Natural killer cell (primary cell): ENCODE measurements around the gene CLUH. TPM values are rescaled to one million over a fixed set of nuclear protein-coding genes. Genes with fewer than 3 reads are reported as not detected.

Experiments used
- ATAC-seq, 3 donors: fragments of 150-1000 bp in 2 of 3; fragments of 200-7000 bp in 1 of 3; cut with Tn5 transposase; 1 replicate in 1 of 3; 2 replicates in 2 of 3; pipeline ENCODE4 v1.10.0; 2021; ENCODE audit warnings: mild to moderate bottlenecking in 2 of 3, moderate library complexity in 2 of 3
- DNase-seq, 2 donors: peaks; one replicate each; pipeline versions ENCODE4 v3.0.0 to v3.0.0-alpha.2; 2013 to 2021; ENCODE audit warnings: mixed read lengths in 1 of 2
- H3K27ac ChIP-seq: one replicate; pipeline ENCODE4 v1.5.1; 2013; ENCODE audit warnings: mild to moderate bottlenecking, low read length
- H3K27me3 ChIP-seq: one replicate; pipeline ENCODE4 v1.6.1; 2013; ENCODE audit warnings: low read length; ENCODE audit not compliant: control insufficient read depth, insufficient read depth
- H3K36me3 ChIP-seq: one replicate; pipeline ENCODE4 v1.6.1; 2013; ENCODE audit warnings: low read length; ENCODE audit not compliant: control insufficient read depth, insufficient read depth
- H3K4me1 ChIP-seq: one replicate; pipeline ENCODE4 v1.6.1; 2013; ENCODE audit warnings: low read length; ENCODE audit not compliant: control insufficient read depth, insufficient read depth
- H3K4me3 ChIP-seq: one replicate; pipeline ENCODE4 v1.5.1; 2013; ENCODE audit warnings: low read length
- H3K9me3 ChIP-seq: one replicate; pipeline ENCODE4 v1.6.1; 2013; ENCODE audit warnings: low read length; ENCODE audit not compliant: control insufficient read depth, insufficient read depth
- H3K27ac Mint-ChIP-seq, 2 donors: one replicate each; pipeline ENCODE4 v1.8.0; 2022; ENCODE audit warnings: mild to moderate bottlenecking in 2 of 2, mixed read lengths in 2 of 2, moderate library complexity in 1 of 2
- H3K27me3 Mint-ChIP-seq, 2 donors: one replicate each; pipeline ENCODE4 v1.8.0; 2022; ENCODE audit warnings: low read depth in 2 of 2, mixed read lengths in 2 of 2
- H3K36me3 Mint-ChIP-seq: one replicate; pipeline ENCODE4 v1.8.0; 2022; ENCODE audit warnings: mixed read lengths
- H3K4me1 Mint-ChIP-seq, 2 donors: one replicate each; pipeline ENCODE4 v1.8.0; 2022; ENCODE audit warnings: mixed read lengths in 2 of 2
- H3K4me3 Mint-ChIP-seq: one replicate; pipeline ENCODE4 v1.8.0; 2022; ENCODE audit warnings: mild to moderate bottlenecking, moderate library complexity, mixed read lengths
- H3K9me3 Mint-ChIP-seq, 2 donors: one replicate each; pipeline ENCODE4 v1.8.0; 2022; ENCODE audit warnings: mixed read lengths in 2 of 2
- CTCF ChIP-seq: fragments of 200-600 bp; IDR thresholded peaks from one replicate; pipeline ENCODE4 v1.8.0; 2022; ENCODE audit warnings: antibody characterized with exemption
- WGBS: methylation state at CpG from one replicate; pipeline ENCODE4 v1.1.7; 2013; ENCODE audit warnings: missing lambda C conversion rate; ENCODE audit not compliant: insufficient coverage; 5-methylcytosine and 5-hydroxymethylcytosine counted together
- intact Hi-C: fragments of 100-400 bp; cut with micrococcal nuclease; formaldehyde crosslinking; loops from one replicate; pipeline ENCODE4 v1.14.2; 2022
- total RNA-seq, 4 donors: library from RNA; stranded (reverse); fragments of 120-200 nt in 1 of 4; gene quantifications; one replicate each; pipeline versions ENCODE4 v1.2.3 to v1.2.4, GENCODE V29; 2013 to 2022

Gene CLUH
- total RNA-seq, 3 donors from 2014 or later (not counting 1 experiment from before 2014, with no cell fraction given) = 34.6 to 43.5 (median 42.1) TPM

DNA sequence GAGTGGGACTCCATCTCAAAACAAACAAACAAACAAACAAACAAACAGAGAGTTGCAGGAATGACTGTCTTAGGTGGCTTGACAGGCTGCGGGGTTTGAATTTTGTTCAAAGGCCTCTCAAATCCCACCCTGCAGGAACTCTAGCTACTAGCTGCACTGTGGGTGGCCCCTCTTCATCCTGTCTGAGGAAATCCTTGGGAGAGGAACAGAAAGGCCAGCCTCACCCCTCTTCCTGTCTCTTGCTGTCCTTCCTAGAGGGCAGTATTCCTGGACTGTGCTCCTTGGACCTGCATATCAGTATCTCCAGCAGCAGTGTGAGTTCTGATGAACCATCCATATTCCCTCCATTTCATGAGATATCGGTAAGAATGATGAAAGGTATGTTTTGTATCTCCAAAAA lies 39.9 kb upstream of the CLUH start:
- ATAC-seq (no peak), DNase-seq (no peak)
- no peak overlapping the region for H3K27ac Mint-ChIP-seq
- no peaks in the 10 kb centered on the region for H3K9me3 ChIP-seq
- peaks cover 11% of the 10 kb centered on the region for H3K27me3 ChIP-seq
- 82% methylated on average over 1 of the region's 2 CpGs for WGBS
- no peak overlapping the region for H3K4me3 Mint-ChIP-seq
- intact Hi-C loops = no loop called here
- H3K27me3 Mint-ChIP-seq = peaks cover 27 to 42% of the 10 kb centered on the region in 2 donors
- no peaks in the 10 kb centered on the region for H3K9me3 Mint-ChIP-seq
- no peaks in the 10 kb centered on the region for H3K36me3 Mint-ChIP-seq
- TF ChIP-seq CTCF = no peak
- no peak overlapping the region for H3K27ac ChIP-seq
- H3K4me1 ChIP-seq = peaks cover 8% of the 10 kb centered on the region
- no peak overlapping the region for H3K4me3 ChIP-seq
- H3K36me3 ChIP-seq = no peaks in the 10 kb centered on the region
- peaks cover 0 to 5% of the 10 kb centered on the region in 2 donors for H3K4me1 Mint-ChIP-seq

DNA sequence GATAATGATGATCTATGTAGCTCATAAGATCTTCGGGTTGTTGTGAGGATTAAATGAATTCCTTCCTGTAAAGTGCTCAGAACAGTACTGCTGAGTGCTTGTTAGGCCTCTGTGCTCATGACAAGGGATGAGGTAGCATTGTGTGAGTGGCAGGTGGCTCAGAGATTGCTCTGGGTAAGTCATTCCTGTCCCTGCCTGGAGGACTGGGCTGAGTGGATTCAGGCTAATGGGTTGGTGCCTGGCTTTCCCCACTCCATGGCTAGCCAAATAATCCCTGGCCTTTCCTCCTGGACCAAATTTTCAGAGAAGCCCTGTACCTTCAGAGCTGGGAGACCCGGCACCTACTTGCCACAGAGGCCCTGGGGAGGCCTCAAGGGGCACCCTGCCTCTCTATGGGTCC lies 39.2 kb upstream of the CLUH start:
- ATAC-seq (no peak), DNase-seq (no peak)
- Mint-ChIP-seq H3K27ac (no peak overlapping the region), H3K9me3 (no peaks in the 10 kb centered on the region), H3K27me3 (peaks cover 24 to 39% of the 10 kb centered on the region in 2 donors), H3K4me1 (no peaks in the 10 kb centered on the region), H3K4me3 (no peak overlapping the region), H3K36me3 (no peaks in the 10 kb centered on the region)
- Histone ChIP-seq H3K9me3 (no peaks in the 10 kb centered on the region), H3K4me3 (no peak overlapping the region), H3K36me3 (no peaks in the 10 kb centered on the region), H3K4me1 (peaks cover 4% of the 10 kb centered on the region), H3K27ac (no peak overlapping the region), H3K27me3 (peaks cover 7% of the 10 kb centered on the region)
- intact Hi-C loops = no loop called here
- 80% methylated on average over 2 of the region's 2 CpGs for WGBS
- no peak for TF ChIP-seq CTCF

DNA sequence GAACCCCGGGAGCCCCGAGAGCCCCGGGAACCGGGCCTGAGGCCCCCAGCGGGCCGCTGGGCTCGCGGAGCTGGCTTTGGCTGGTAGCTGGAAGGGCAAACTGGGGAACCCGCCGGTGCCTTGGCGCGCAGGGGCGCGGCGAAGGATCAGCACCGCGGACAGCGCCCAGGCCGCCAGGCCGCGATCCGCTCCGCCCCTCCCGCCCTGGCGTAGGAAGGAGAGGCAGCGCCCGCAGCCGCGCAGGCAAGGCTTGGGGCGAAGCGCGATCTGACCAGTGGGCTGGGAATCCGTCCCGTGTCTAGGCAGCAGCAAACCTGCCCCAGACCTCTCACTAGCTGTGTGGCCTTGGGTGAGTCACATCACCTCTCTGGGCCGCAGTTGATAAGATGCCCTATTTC lies 38.2 kb upstream of the CLUH start:
- Mint-ChIP-seq H3K9me3 (no peaks in the 10 kb centered on the region), H3K27ac (no peak overlapping the region), H3K36me3 (no peaks in the 10 kb centered on the region), H3K27me3 (peaks cover 33 to 38% of the 10 kb centered on the region in 2 donors), H3K4me1 (no peaks in the 10 kb centered on the region), H3K4me3 (no peak overlapping the region)
- DNase-seq = peak; percentile 75 to 88
- Histone ChIP-seq H3K9me3 (no peaks in the 10 kb centered on the region), H3K27ac (no peak overlapping the region), H3K4me1 (peaks cover 4% of the 10 kb centered on the region), H3K36me3 (no peaks in the 10 kb centered on the region), H3K4me3 (no peak overlapping the region), H3K27me3 (peaks cover 7% of the 10 kb centered on the region)
- intact Hi-C loops = no loop called here
- peak; percentile 93 to 100 (median 100) for ATAC-seq
- 1% methylated on average over 34 of the region's 35 CpGs for WGBS
- TF ChIP-seq CTCF = no peak

DNA sequence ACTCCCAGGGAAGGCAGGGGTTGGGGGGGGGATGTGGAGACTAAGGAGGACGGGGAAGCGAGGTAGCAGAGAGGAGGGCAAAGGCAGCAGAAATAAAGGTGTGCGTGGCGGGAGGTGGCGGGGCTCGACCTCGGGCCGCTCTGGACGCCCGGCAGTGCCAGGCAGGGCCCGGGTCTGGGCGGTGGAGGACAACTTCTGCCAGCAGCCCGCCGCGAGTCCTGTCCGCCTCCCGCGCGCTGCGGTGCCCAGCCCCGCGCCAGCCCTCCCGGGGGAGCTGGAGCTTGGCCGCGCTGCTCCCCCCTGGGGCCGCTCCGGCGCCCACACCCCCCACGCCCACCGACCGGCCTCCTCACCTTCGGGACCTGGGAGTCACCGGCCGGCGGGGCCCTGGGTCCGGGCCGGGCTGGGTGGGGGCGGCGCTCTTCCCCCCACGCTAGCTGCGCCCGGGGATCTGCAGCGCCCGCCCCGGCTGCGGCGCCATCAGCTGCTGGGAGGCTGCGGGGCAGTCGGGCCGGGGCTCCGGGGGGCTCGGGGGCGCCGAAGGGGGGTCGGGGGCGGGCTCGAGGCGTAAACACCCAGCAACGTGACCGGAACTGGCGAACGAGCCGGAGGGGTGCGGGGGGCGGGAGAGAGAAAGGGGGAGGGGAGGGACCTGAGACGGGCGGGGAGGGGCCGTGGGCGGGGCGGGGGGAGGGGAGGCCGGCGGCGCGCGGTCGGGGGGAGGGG lies 37.7 kb upstream of the CLUH start, which contains the start of gene CCDC92B:
Gene CCDC92B, minus strand, starts transcription at position 595 of the 726 bp plus-strand sequence. CDS start 14,507 bp downstream, outside the sequence.
- H3K4me3 Mint-ChIP-seq = no peak within 1 kb of the TSS
- Histone ChIP-seq H3K4me3 (no peak within 1 kb of the TSS), H3K9me3 (no peaks in the 10 kb centered on the region), H3K36me3 (no peaks in the 10 kb centered on the region), H3K4me1 (peaks cover 4% of the 10 kb centered on the region), H3K27me3 (peaks cover 7% of the 10 kb centered on the region), H3K27ac (no peak within 1 kb of the TSS)
- no peaks in the 10 kb centered on the region for H3K4me1 Mint-ChIP-seq
- no peak within 1 kb of the TSS for H3K27ac Mint-ChIP-seq
- peaks cover 39% of the 10 kb centered on the region in 2 donors for H3K27me3 Mint-ChIP-seq
- ATAC-seq (no peak), DNase-seq (no peak)
- no peaks in the 10 kb centered on the region for H3K36me3 Mint-ChIP-seq
- no peaks in the 10 kb centered on the region for H3K9me3 Mint-ChIP-seq
- no peak for TF ChIP-seq CTCF
- 8% methylated on average over 59 of the region's 76 CpGs for whole genome bisulfite sequencing
- intact Hi-C loops = no loop called here
